ENCODE measurements around the gene CBARP.
A peak's percentile ranks its signal among the peaks of the same experiment; 100 is the strongest.

CBARP gene

GRCh38 chr19:1268226-1269064 is 30.6 kb upstream of the CBARP start:
- Histone ChIP-seq H3K4me1 (ENCODE audit: control insufficient read depth, insufficient read depth, low read length, poor library complexity, severe bottlenecking) (peaks cover 67% of the 10 kb centered on the region), H3K36me3 (ENCODE audit: control insufficient read depth, insufficient read depth, low read length) (peaks cover 38% of the 10 kb centered on the region), H3K9me3 (ENCODE audit: control insufficient read depth, low read length) (no peaks in the 10 kb centered on the region), H3K4me3 (ENCODE audit: extremely low read depth, insufficient read depth, low read length, poor library complexity, severe bottlenecking) (no peak overlapping the region), H3K27ac (ENCODE audit: low read depth, low read length, severe bottlenecking) (no peak overlapping the region)
- WGBS, 2 experiments (ENCODE audit: insufficient coverage in 2 of 2), result 60 to 62% methylated on average over 31 to 37 of the region's 40 CpGs

- Histone ChIP-seq H3K4me3 (ENCODE audit: extremely low read depth, insufficient read depth, low read length, poor library complexity, severe bottlenecking) (peak overlapping the region; percentile 50), H3K36me3 (ENCODE audit: control insufficient read depth, insufficient read depth, low read length) (peaks cover 30% of the 10 kb centered on the region), H3K9me3 (ENCODE audit: control insufficient read depth, low read length) (no peaks in the 10 kb centered on the region), H3K27ac (ENCODE audit: low read depth, low read length, severe bottlenecking) (no peak overlapping the region), H3K4me1 (ENCODE audit: control insufficient read depth, insufficient read depth, low read length, poor library complexity, severe bottlenecking) (peaks cover 70% of the 10 kb centered on the region)
- 27 to 29% methylated on average over 18 to 23 of the region's 35 CpGs for WGBS, 2 experiments (ENCODE audit: insufficient coverage in 2 of 2)
Measured at GRCh38 chr19:1267477-1268225, 29.8 kb upstream of the CBARP start.

- Histone ChIP-seq H3K4me3 (ENCODE audit: extremely low read depth, insufficient read depth, low read length, poor library complexity, severe bottlenecking) (peak overlapping the region; percentile 50), H3K4me1 (ENCODE audit: control insufficient read depth, insufficient read depth, low read length, poor library complexity, severe bottlenecking) (peaks cover 73% of the 10 kb centered on the region), H3K9me3 (ENCODE audit: control insufficient read depth, low read length) (no peaks in the 10 kb centered on the region), H3K27ac (ENCODE audit: low read depth, low read length, severe bottlenecking) (peak overlapping the region; percentile 64), H3K36me3 (ENCODE audit: control insufficient read depth, insufficient read depth, low read length) (peaks cover 23% of the 10 kb centered on the region)
- 2% methylated on average over 53 to 55 of the region's 59 CpGs for whole genome bisulfite sequencing, 2 experiments (ENCODE audit: insufficient coverage in 2 of 2)
Measured at GRCh38 chr19:1266916-1267476, 29.2 kb upstream of the CBARP start.

GRCh38 chr19:1266129-1266915 is 28.5 kb upstream of the CBARP start:
- WGBS, 2 experiments (ENCODE audit: insufficient coverage in 2 of 2), result 1 to 4% methylated on average over 56 to 63 of the region's 84 CpGs
- H3K9me3 ChIP-seq (ENCODE audit: control insufficient read depth, low read length), result no peaks in the 10 kb centered on the region
- peak overlapping the region; percentile 50 for H3K4me3 ChIP-seq (ENCODE audit: extremely low read depth, insufficient read depth, low read length, poor library complexity, severe bottlenecking)
- H3K4me1 ChIP-seq (ENCODE audit: control insufficient read depth, insufficient read depth, low read length, poor library complexity, severe bottlenecking), result peaks cover 73% of the 10 kb centered on the region
- H3K36me3 ChIP-seq (ENCODE audit: control insufficient read depth, insufficient read depth, low read length), result peaks cover 16% of the 10 kb centered on the region
- peak overlapping the region; percentile 92 for H3K27ac ChIP-seq (ENCODE audit: low read depth, low read length, severe bottlenecking)

GRCh38 chr19:1265615-1266128 is 27.9 kb upstream of the CBARP start:
- Histone ChIP-seq H3K4me1 (ENCODE audit: control insufficient read depth, insufficient read depth, low read length, poor library complexity, severe bottlenecking) (peaks cover 67% of the 10 kb centered on the region), H3K4me3 (ENCODE audit: extremely low read depth, insufficient read depth, low read length, poor library complexity, severe bottlenecking) (peak overlapping the region; percentile 50), H3K36me3 (ENCODE audit: control insufficient read depth, insufficient read depth, low read length) (peaks cover 10% of the 10 kb centered on the region), H3K9me3 (ENCODE audit: control insufficient read depth, low read length) (no peaks in the 10 kb centered on the region), H3K27ac (ENCODE audit: low read depth, low read length, severe bottlenecking) (peak overlapping the region; percentile 92)
- 4 to 6% methylated on average over 17 to 18 of the region's 28 CpGs for WGBS, 2 experiments (ENCODE audit: insufficient coverage in 2 of 2)

GRCh38 chr19:1264801-1265614 is 27.2 kb upstream of the CBARP start:
- WGBS, 2 experiments (ENCODE audit: insufficient coverage in 2 of 2), result 63 to 68% methylated on average over 25 of the region's 26 CpGs
- Histone ChIP-seq H3K27ac (ENCODE audit: low read depth, low read length, severe bottlenecking) (peak overlapping the region; percentile 90), H3K4me3 (ENCODE audit: extremely low read depth, insufficient read depth, low read length, poor library complexity, severe bottlenecking) (peak overlapping the region; percentile 5), H3K36me3 (ENCODE audit: control insufficient read depth, insufficient read depth, low read length) (peaks cover 3% of the 10 kb centered on the region), H3K9me3 (ENCODE audit: control insufficient read depth, low read length) (no peaks in the 10 kb centered on the region), H3K4me1 (ENCODE audit: control insufficient read depth, insufficient read depth, low read length, poor library complexity, severe bottlenecking) (peaks cover 66% of the 10 kb centered on the region)

GRCh38 chr19:1263188-1263587 is 25.4 kb upstream of the CBARP start:
- 80 to 86% methylated on average over 2 of the region's 5 CpGs for WGBS, 2 experiments (ENCODE audit: insufficient coverage in 2 of 2)
- H3K9me3 ChIP-seq (ENCODE audit: control insufficient read depth, low read length), result no peaks in the 10 kb centered on the region
- H3K4me1 ChIP-seq (ENCODE audit: control insufficient read depth, insufficient read depth, low read length, poor library complexity, severe bottlenecking), result peaks cover 73% of the 10 kb centered on the region
- peaks cover 3% of the 10 kb centered on the region for H3K36me3 ChIP-seq (ENCODE audit: control insufficient read depth, insufficient read depth, low read length)
- H3K27ac ChIP-seq (ENCODE audit: low read depth, low read length, severe bottlenecking), result no peak overlapping the region
- no peak overlapping the region for H3K4me3 ChIP-seq (ENCODE audit: extremely low read depth, insufficient read depth, low read length, poor library complexity, severe bottlenecking)

GRCh38 chr19:1262623-1263123 is 24.9 kb upstream of the CBARP start:
- H3K27ac ChIP-seq (ENCODE audit: low read depth, low read length, severe bottlenecking), result peak overlapping the region; percentile 45
- H3K4me3 ChIP-seq (ENCODE audit: extremely low read depth, insufficient read depth, low read length, poor library complexity, severe bottlenecking), result peak overlapping the region; percentile 62
- peaks cover 71% of the 10 kb centered on the region for H3K4me1 ChIP-seq (ENCODE audit: control insufficient read depth, insufficient read depth, low read length, poor library complexity, severe bottlenecking)
- H3K36me3 ChIP-seq (ENCODE audit: control insufficient read depth, insufficient read depth, low read length), result peaks cover 8% of the 10 kb centered on the region
- 44 to 52% methylated on average over 5 to 11 of the region's 21 CpGs for WGBS, 2 experiments (ENCODE audit: insufficient coverage in 2 of 2)
- H3K9me3 ChIP-seq (ENCODE audit: control insufficient read depth, low read length), result no peaks in the 10 kb centered on the region

GRCh38 chr19:1261798-1262622 is 24.2 kb upstream of the CBARP start:
- 35 to 44% methylated on average over 17 of the region's 28 CpGs for WGBS, 2 experiments (ENCODE audit: insufficient coverage in 2 of 2)
- H3K27ac ChIP-seq (ENCODE audit: low read depth, low read length, severe bottlenecking), result peak overlapping the region; percentile 89
- H3K36me3 ChIP-seq (ENCODE audit: control insufficient read depth, insufficient read depth, low read length), result peaks cover 15% of the 10 kb centered on the region
- peak overlapping the region; percentile 62 for H3K4me3 ChIP-seq (ENCODE audit: extremely low read depth, insufficient read depth, low read length, poor library complexity, severe bottlenecking)
- no peaks in the 10 kb centered on the region for H3K9me3 ChIP-seq (ENCODE audit: control insufficient read depth, low read length)
- H3K4me1 ChIP-seq (ENCODE audit: control insufficient read depth, insufficient read depth, low read length, poor library complexity, severe bottlenecking), result peaks cover 69% of the 10 kb centered on the region

Data from mesodermal cell (in vitro differentiated cells).